ENCODE results near the gene SLX4.
A peak's percentile ranks its signal among the peaks of the same experiment; 100 is the strongest.
"Not testable (repeated sequence)": the region's sequence is repeated elsewhere in the genome, so short reads cannot be mapped to it uniquely, and the experiment has no call there.

The SLX4 gene

GRCh38 chr16:3611146-3611975, at the start of gene SLX4:
SLX4 (minus strand) TSS chr16:3611606; CDS start chr16:3608964, 2,642 bp downstream.
- peak; percentile 47 for DNase-seq

DNA sequence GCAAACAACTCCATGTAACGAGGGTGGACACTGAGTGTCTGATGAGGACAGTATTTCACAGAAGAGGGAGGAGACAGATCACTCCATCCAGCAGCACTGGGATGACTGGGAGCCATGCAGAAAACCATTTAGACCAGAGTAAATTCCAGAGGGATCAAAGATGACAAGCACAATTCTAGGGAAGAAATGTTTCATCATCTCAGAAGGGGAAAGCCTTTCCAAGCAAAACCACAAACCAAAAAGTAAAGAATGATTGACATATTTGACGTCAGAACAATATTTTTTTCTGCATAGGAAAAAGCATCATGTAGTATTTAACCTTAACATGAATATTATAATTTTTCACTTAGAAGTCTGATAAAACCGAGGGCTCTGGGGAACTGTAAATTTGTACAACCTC, 47.8 kb upstream of the SLX4 start:
- DNase-seq = no peak

DNA sequence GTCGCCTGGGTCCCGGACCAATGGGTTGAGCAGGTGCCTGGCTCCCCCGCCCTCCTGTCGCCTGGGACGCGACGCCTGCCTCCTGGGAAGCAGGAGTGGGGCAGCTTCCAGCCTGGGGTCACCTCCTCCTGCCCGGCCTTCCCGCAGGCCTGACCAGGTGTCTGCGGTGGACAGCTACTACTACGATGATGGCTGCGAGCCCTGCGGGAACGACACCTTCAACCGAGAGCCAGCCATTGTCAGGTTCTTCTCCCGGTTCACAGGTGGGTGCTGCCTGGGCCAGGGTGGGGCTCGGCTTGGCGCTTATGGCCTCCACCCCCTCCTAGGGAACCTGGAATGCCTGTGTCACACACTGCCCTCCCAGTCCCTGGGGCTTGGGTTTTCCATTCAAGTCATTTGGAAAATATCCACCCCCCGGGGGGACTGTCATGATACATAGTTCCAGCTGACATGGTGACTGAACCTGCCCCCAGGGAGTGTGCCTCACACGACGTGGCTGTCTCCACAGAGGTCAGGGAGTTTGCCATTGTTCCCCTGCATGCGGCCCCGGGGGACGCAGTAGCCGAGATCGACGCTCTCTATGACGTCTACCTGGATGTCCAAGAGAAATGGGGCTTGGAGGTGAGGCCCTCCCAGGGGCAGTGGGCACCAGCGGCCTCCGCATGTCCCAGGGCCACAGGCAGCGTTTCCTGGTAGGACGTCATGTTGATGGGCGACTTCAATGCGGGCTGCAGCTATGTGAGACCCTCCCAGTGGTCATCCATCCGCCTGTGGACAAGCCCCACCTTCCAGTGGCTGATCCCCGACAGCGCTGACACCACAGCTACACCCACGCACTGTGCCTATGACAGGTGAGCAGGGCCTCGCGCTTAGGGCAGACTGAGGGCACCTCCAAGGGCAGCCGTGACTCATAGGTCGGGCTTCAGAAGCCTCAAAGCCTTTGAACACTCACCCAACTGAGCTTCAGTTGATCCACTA, 45.4 kb upstream of the SLX4 start:
- DNase-seq = no peak

GRCh38 chr16:3656160-3656490, 44.7 kb upstream of the SLX4 start:
- DNase-seq = not testable (repeated sequence)

GRCh38 chr16:3655396-3656159, 44.2 kb upstream of the SLX4 start:
- no peak for DNase-seq

DNA sequence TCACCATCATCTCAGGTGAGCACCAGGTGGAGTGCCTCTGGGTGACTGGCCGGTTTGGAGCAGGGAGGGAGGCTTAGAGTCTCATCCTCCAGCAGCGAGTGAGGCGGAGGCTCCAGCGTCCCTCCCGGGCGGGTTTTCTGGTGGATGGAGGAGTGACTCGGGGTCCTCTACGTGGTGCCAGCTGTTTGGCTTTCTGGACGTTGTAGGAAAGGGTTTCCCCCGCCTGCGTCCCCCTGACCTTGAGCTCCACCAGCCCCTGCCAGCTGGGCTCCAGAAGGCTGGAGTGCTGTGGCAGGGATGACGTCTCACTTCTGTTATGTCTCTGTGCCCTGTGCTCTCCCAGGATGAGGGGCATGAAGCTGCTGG, 43.6 kb upstream of the SLX4 start:
- DNase-seq = no peak

GRCh38 chr16:3654249-3654991, 43.0 kb upstream of the SLX4 start, which contains the start of gene DNASE1:
DNASE1 (plus strand) TSS chr16:3654691; CDS start chr16:3655374, 683 bp downstream.
- peak; percentile 11 for DNase-seq

- no peak for DNase-seq
Measured at GRCh38 chr16:3652373-3653195, 41.2 kb upstream of the SLX4 start.

- DNase-seq = no peak
Measured at GRCh38 chr16:3651461-3652372, 40.3 kb upstream of the SLX4 start.

DNA sequence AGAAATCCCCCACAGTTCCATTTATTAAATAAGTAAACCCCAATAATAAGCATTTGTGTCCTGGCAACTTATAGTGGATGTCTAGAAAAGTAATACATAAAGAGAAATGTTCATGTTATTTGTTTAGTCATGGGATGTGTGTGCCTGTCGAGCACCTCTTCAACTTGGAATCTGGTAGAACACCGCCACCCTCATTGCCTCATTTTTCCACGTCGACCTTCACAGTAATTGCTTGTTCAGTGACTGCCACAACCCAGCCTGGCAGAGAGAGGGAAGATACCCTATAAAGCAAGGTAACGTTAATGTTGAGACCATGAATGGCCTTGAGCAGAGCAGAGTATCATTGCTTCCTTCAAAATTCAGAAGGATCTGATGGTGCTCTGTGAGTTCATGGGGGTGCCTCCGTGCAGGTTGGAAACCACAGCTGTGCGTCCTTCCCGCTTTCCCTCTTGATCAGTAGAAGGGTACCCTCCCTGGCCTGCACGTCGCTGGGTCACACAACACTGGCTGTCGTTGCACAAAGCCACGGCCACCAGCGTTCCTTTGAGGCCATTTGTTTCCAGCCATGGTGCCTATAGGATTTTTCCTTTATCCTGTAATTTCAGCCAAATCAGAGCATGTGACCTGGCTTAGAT, 39.3 kb upstream of the SLX4 start:
- DNase-seq = no peak

GRCh38 chr16:3646348-3646920, 35.0 kb upstream of the SLX4 start:
- DNase-seq = no peak

DNA sequence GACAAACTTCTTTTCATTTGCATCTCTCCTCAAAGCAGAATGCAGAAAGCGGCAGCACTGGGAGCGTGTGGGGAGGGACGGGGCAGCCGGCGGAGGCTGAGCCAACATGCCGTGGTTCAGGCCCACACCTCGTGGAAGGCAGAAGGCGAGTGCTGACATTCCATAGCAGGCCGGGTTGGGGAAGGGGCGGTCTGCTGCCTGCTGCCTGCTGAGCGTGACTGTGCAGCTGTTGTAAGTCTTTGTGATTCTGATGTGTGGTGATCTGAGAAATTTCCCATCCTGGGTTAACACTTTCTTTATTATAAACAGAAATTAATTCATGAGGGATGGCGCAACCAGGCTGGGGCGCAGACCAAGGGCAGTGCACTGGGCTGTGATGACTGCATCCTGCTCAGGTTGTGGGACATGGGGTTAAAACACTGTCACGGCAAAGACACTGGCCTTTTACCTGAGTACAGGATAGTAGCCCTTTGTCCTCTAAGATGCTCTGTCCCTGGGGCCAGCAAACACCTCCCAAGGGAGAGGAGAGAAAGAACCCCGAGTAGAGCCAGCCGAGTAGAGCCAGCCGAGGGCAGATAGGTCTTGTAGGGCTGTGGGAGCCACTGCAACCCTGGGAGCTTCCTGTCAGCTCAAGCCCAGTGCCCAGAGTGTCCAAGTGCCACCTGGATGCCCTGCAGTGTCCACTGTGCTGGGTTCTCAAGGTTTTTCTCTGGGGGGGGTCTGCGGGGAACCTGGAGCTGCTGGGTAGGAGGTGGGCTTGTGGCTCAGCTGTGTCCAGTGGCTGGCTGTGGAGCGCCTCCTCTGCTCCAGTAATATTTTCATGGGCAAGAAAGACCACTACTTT, 34.3 kb upstream of the SLX4 start:
- DNase-seq = no peak

- no peak for DNase-seq
Measured at GRCh38 chr16:3645108-3645503, 33.7 kb upstream of the SLX4 start.

DNA sequence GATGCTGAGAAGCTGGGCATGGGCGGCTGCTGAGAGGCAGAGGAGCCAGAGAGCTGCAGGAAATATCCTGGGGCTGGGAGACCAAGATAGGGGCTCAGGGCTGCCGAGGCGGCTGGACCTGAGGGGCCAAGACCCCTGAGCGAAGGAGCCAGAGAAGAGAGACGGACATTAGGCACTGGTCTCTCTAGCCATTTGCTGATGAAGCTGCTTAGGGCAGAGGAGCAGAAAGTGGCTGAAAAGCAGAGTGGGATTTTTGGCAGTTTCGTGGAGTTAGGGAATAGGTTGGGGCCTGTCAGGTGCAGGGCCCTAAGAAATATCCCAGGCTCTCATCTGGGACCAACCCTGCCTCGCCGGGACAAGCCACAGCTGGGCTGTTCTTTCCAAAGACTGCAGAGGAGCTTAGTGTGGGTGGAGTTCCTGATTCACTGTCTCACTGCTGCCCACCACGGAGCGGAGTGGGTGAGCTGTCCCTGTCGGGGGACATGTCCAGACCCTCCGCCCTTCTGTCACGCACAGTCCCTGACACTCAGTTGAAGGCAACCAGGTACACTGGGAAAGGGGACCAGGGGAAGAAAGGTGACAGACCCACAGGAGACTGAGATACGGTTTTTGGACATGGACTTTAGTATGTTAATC, 31.8 kb upstream of the SLX4 start:
- no peak for DNase-seq

DNA sequence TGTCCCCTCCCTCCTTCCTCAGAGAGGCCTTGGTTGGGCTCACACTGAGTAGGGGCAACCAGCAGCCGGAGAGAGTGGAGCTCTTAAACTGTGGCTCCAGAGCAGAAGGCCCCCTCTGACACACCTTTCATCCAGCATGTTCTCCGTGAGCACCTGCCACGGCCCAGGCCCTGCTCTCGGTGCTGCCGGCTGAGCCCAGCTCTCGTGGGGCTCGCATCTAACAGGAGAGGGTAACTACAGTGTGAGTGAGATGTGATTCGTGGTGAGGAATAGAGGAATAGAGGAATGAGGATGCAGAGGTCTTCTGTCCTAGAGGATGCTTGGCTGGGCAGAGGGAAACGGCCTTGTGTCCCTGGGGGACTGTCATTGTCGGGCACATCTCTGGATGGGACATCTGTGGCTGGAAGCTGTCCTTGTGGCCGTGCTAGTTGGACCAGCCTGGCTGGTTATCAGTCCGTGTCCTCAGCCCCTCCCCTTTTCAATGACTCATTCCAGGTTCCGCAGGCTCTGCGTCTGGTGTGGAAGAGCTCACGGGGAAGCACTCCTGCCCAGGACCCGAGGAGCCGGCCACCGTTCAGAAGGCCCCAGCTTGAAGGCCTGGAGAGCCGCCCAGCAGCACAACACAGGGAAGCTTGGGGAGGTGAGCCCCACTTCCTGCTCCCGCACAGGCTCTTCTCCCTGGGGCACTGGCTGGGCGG, 31.1 kb upstream of the SLX4 start:
- DNase-seq = no peak

DNA sequence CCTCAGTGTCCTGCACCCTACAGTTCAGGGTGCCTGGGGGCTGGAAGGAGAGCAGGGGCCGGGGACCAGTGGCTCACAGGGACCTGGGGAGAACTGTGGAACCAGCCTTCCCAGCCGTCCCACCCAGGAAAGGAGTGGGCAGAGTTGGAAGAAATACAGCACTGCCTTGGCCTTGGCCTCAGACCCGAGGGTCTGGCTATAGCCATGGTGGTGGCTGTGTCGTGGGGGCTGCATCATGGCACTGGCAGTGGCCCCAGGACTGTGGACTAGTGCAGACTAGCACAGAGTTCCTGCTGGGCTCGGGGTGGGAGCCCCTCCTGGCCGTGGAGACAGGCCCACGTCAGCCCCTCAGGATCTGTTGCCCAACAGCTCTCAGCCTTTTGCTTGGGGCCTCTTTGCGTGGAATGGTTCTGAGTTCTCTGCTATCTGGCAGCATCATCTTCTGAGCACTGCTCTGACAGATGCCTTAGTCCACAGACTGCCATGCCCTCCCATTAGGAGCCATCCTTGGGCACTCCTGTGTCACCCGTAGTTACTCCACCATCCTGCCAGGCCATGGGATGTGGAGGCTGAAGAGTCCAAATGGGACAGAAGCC, 30.5 kb upstream of the SLX4 start:
- no peak for DNase-seq
